ENCODE results near the gene CST5.
"Not testable (repeated sequence)": the region's sequence is repeated elsewhere in the genome, so short reads cannot be mapped to it uniquely, and the experiment has no call there.

CST5 gene, protein sequence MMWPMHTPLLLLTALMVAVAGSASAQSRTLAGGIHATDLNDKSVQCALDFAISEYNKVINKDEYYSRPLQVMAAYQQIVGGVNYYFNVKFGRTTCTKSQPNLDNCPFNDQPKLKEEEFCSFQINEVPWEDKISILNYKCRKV

DNA sequence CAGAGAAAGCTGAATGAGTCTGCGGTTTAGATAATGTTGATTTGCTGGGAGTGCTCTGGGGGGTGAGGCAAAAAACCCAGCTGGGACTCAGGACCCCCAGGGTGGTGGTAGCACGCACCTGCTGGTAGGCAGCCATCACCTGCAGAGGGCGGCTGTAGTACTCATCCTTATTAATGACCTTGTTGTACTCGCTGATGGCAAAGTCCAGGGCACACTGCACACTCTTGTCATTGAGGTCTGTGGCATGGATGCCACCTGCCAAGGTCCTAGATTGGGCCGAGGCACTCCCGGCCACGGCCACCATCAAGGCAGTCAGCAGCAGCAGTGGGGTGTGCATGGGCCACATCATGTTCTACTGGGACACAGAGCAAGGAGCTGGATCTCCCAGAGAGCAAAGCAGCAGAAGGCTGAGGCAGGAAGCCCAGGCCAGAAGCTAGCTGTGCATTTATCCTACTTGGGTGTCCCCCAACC lies at the start of gene CST5:
Gene CST5, minus strand, starts transcription at position 421 of the 471 bp plus-strand sequence. Its CDS starts 72 bp downstream, at position 349.
- DNase-seq (ENCODE audit: low read depth, low spot score): no peak

- DNase-seq (ENCODE audit: low read depth, low spot score): no peak
These were observed 49.2 kb upstream of the CST5 start for GRCh38 chr20:23928788-23929187.

GRCh38 chr20:23928353-23928752 lies 48.8 kb upstream of the CST5 start:
- no peak for DNase-seq (ENCODE audit: low read depth, low spot score)

DNA sequence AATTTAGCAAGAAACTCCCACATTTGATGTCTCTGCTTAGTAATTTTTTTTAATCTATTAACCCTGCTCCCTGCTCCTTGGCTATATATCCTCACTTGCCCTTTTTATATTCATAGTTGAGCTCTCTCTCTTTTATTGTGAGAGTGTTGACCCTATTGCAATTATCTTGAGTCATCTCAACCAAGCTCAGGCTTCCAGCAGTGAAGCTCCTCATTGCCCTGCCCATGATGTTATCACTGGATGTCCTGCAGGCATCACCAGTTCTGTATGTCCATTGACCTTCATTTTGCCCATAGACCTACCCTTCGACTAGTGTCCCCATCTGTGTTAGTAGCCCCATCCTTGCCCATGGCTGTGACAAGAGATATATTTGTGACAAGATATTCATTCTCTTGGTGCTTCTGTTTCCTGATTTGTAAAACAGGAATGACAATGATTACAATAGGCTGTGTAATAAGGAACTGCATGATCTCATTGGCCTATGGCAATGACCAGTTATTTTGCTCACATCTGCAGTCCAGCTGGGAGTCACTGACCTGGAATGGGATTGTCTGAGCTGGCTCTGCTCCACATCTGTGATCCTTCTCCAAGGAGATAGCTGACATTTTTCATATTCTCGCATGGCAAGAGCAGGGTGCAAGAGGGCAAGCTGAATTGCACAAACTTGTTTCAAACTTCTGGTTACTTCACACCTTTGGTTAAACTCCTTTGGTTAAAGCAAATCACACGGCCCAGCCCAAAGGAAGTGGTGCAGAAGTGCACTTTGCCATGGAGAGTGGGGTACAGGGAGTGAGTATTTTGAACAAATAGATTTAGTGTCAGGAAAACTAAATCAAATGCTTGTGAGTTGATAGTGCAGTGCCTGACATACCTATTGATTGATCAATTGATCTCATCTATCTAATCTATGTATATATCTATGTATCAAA lies 47.7 kb upstream of the CST5 start:
- DNase-seq (ENCODE audit: low read depth, low spot score): no peak

DNA sequence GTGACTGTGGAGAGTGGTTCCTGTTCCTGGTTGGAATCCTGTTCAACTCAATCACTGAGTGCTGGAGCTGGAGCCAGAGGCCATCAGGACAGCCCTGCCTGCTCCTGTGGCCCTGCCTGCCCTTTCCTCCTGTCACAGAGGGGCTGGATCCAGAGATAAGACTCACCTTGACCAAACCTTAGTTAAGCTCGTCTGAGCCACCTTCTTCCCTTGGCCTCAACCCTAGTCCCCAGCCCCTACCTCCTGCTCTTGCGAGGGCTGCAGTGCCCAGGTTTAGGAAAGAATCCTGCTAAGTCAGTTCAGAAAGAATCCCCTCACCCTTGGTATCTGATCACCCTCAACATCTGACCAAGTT lies 47.0 kb upstream of the CST5 start:
- no peak for DNase-seq (ENCODE audit: low read depth, low spot score)

DNA sequence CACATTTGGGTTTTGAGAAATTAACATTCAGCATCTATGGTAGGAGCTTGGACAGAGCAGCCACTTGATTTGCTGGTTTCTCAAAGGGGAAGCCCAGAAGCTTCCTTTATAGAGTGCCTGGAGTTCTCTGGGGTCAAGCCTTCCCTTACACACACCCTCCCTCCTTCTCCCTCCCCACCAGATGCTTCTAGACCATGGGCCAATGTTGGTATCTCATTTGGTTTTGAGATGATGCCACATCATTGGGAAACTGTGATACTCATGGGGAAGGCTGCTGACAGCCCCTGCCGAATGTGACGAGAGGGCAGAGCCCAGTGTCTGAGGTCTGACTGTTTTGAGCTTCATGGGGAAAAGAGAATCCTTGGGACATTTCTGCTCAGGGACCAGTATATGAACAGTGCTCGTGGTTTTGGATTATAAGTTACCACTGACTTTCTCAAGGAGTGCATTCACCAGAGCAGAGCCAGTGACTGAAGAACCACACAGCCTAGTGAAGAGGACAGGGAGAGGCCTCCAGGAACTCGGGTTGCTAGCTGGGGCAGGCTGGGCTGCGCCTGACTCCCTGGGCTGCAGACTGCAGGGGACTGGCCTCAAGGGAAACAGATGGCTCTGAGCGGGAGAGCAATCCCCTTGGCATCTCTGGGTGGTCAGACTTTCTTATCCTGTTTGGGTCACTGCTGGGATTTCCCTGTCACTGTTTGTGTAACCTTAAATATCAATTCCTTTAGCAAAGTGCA lies 46.4 kb upstream of the CST5 start:
- DNase-seq (ENCODE audit: low read depth, low spot score): no peak

- DNase-seq (ENCODE audit: low read depth, low spot score): no peak
These were observed 45.2 kb upstream of the CST5 start for GRCh38 chr20:23924751-23925150.

- DNase-seq (ENCODE audit: low read depth, low spot score): no peak
These were observed 44.4 kb upstream of the CST5 start for GRCh38 chr20:23923891-23924435.

- no peak for DNase-seq (ENCODE audit: low read depth, low spot score)
These were observed 43.8 kb upstream of the CST5 start for GRCh38 chr20:23923311-23923710.

- DNase-seq (ENCODE audit: low read depth, low spot score): no peak
These were observed 41.1 kb upstream of the CST5 start for GRCh38 chr20:23920408-23921325.

DNA sequence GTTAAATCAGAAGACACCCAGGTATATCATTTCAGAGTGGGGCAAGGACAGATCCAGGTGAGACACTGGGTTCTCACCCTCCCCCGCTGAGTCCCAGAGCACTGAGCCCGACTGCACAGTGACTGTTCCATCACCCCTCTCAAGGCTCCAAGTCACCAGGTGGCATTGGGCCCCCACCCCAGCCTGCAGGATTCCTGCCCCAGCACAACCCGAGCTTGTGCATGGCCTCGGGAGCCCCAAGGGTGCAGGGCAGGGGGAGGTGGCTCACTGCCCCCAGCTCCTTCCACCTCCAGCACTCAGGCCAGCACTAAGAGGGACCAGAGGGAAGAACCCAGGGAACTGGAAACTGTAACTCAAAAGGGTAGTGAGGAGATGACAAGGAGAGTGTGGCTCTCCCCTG lies 39.3 kb upstream of the CST5 start:
- no peak for DNase-seq (ENCODE audit: low read depth, low spot score)

DNA sequence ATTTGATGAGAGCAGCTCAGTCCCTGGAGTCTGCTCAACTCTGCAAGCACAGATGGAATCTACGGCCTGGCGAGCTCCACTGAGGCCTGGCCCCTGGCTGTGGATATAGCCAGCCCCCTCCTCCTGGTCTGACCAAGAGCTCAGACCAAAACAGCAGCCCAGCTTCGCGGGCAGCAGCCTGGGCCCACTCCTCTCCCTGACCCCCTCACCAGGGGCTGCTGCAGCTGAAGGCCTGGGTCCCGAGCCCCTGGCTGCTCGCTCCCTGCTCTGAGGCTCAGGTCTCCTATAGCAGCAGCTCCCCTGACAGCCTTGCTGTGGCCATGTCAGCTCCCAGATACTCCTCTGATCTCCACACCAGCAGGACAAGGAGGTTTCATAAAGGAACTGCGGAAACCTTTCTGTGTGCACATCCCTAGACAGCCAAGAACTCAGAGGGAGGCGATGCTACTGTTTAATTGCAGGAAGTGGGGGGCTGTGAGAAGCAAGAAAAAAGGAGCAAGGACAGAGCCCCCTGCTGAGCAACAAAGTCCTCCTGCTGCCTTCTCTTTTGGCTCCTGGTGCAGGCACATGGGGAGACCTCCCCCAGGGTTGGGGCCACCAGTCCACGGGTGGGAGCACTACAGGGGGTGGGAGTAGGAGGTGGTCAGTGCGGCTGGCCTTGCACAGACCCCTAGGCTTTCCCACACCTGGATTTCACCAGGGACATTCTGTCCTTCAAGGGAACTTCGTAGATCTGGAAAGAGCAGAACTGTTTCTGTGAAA lies 38.7 kb upstream of the CST5 start:
- no peak for DNase-seq (ENCODE audit: low read depth, low spot score)

DNA sequence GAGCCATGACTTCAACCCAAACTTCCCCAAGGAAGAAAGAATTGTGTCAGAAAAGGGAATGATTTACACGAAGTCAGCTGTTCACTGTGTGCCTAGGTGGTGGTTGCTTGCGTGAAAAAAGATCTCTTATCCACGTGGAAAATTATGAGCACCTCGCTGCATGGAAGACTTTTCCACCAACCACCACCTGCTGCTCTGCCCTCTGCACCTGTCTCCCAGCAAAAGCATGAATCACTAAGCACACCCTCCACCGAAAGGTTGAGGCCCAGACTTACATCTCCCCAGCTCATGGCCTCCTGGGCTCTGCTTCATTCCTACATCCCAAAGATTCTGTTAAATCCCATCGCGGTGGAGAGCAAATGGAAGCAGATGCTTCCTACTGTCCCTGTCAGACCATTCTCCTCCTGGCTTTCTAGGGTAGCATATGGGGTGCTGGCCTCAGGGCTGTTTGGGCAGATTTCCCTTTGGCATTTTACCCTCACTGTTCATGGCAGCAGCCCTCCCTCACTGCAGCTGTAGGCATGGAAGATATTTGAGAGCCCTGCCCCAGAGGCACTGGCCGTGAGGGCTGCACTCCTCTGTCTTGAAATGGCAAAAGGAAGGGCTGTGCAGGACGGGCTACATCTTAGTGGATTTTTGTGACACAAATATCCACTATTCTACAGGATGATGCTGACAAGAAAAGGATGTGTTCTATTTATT lies 37.6 kb upstream of the CST5 start:
- DNase-seq (ENCODE audit: low read depth, low spot score): no peak

GRCh38 chr20:23915844-23916243 lies 36.3 kb upstream of the CST5 start:
- no peak for DNase-seq (ENCODE audit: low read depth, low spot score)

DNA sequence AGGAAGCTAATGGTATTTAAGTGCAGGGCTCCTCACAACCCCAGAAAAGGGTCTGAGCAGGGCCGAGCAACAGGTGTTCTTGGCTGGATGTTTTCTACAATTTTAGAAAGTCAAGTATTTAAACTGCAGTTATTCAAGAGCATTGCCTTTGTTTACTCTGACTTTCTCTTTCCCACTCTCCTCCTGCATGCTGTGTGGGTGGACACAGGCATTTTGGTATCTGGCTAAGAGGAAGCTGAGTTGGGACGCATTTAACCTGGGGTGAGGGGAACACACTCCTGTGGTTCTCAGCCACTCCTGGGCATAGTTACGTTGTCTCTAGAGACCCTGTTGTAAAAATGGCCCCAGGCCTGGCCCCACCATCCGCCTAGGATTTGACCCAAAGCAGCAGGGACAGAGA lies 34.9 kb upstream of the CST5 start:
- DNase-seq (ENCODE audit: low read depth, low spot score): not testable (repeated sequence)

- no peak for DNase-seq (ENCODE audit: low read depth, low spot score)
These were observed 30.7 kb upstream of the CST5 start for GRCh38 chr20:23910210-23910609.

- no peak for DNase-seq (ENCODE audit: low read depth, low spot score)
These were observed 29.8 kb upstream of the CST5 start for GRCh38 chr20:23909390-23909789.

GRCh38 chr20:23907579-23907978 lies 28.0 kb upstream of the CST5 start:
- DNase-seq (ENCODE audit: low read depth, low spot score): no peak

- not testable (repeated sequence) for DNase-seq (ENCODE audit: low read depth, low spot score)
These were observed 22.8 kb upstream of the CST5 start for GRCh38 chr20:23902396-23902795.

GRCh38 chr20:23890867-23891266 lies 11.3 kb upstream of the CST5 start:
- DNase-seq (ENCODE audit: low read depth, low spot score): not testable (repeated sequence)
